ENCODE results near the gene MRPS2. TPM values are rescaled to one million over a fixed set of nuclear protein-coding genes. Genes with fewer than 3 reads are reported as not detected.

Gene MRPS2
- total RNA-seq, 1 donor from 2014 or later: 23.4 TPM

DNA sequence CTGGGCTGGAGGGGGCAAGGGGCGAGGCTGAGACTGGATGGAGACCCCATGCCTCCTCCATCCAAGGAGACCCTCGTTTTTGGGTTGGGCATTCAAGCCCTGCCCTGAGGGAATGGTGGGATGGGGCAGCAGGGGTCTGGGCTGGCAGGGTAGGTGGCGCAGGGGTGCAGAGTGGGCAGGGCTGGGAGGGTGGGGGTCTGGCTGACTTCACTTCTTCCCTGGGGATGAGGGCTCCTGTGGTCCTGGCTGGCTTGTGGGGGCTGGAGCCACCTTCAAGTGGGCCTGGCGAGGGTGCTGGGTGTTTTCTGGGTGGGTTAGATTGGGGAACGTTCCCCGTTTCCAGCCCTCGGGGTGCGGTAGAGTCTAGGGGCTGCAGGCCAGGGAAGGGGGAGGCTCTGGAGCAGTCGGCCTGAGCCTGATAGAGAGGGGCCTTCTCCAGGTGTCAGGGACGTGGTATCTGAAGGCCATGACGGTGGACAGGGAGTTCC lies 21.2 kb downstream of the MRPS2 start:
- H3K4me1 Mint-ChIP-seq: peaks cover 3% of the 10 kb centered on the region
- Histone ChIP-seq H3K27me3 (no peaks in the 10 kb centered on the region), H3K9ac (no peak overlapping the region), H4K20me1 (ENCODE audit: low read depth) (no peaks in the 10 kb centered on the region), H3K9me3 (ENCODE audit: low read depth) (no peaks in the 10 kb centered on the region), H3K27ac (no peak overlapping the region), H3F3A (ENCODE audit: low read depth) (no peaks in the 10 kb centered on the region), H3K4me2 (no peak overlapping the region), H2AFZ (replicated peaks) (no peak overlapping the region), H3K4me1 (no peaks in the 10 kb centered on the region), H3K4me3 (no peak overlapping the region), H3K79me2 (ENCODE audit: low read depth) (no peaks in the 10 kb centered on the region), H3K36me3 (no peaks in the 10 kb centered on the region)
- TF ChIP-seq CTCF (IDR thresholded peaks at IDR 0.05) (no peak), EZH2 (IDR thresholded peaks at IDR 0.05) (no peak), EZH2phosphoT487 (IDR thresholded peaks at IDR 0.05) (no peak)
- H3K4me3 Mint-ChIP-seq: no peak overlapping the region
- H3K27ac Mint-ChIP-seq: no peak overlapping the region
- no peak for DNase-seq (ENCODE audit: low spot score)
- H3K27me3 Mint-ChIP-seq (ENCODE audit: insufficient read depth, low read depth): peaks cover 3% of the 10 kb centered on the region
- H3K36me3 Mint-ChIP-seq: no peaks in the 10 kb centered on the region
- no peaks in the 10 kb centered on the region for H3K9me3 Mint-ChIP-seq

DNA sequence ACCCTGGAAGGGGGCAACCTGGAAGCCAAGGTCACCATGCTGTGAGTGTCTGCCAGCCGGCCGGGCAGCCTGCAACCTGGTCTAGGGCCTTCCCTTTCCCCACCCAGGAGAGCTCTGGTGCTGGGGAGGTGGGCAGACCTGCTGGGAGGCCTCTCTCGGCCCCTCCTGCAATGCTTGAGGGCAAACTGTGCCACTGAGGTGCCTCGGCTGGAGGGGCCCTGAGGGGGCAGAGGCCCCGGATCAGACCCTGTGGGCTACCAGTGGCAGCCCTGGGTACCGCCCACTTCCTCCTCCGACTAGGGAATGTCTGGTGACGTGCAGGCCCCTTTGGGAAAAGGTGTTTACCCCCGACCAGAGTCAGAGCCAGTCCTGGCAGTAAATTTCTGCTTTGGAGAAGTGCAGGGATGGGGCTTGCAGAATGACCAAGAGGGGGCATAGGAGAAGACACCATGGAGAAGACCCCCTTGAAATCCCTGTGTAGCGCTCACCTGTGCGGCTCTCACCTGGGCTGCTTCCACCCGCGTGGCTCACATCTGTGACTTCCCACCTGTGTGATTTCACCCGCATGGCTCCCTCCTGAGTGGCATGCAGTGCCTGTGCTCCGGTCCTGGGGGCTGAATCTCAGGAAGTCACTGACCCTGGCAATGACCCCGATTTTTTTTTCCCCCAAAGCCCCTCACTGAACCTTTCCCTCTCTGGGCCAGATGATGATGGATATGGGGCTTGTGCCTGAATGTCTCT lies 21.8 kb downstream of the MRPS2 start:
- H3K36me3 ChIP-seq: no peaks in the 10 kb centered on the region
- H2AFZ ChIP-seq (replicated peaks): no peak overlapping the region
- no peak overlapping the region for H3K4me2 ChIP-seq
- Mint-ChIP-seq H3K9me3 (no peaks in the 10 kb centered on the region), H3K4me1 (peaks cover 3% of the 10 kb centered on the region), H3K4me3 (no peak overlapping the region), H3K27ac (no peak overlapping the region), H3K27me3 (ENCODE audit: insufficient read depth, low read depth) (peaks cover 5% of the 10 kb centered on the region), H3K36me3 (no peaks in the 10 kb centered on the region)
- no peaks in the 10 kb centered on the region for H3K27me3 ChIP-seq
- no peak overlapping the region for H3K27ac ChIP-seq
- H4K20me1 ChIP-seq (ENCODE audit: low read depth): no peaks in the 10 kb centered on the region
- H3K9ac ChIP-seq: no peak overlapping the region
- no peak overlapping the region for H3K4me3 ChIP-seq
- H3K9me3 ChIP-seq (ENCODE audit: low read depth): no peaks in the 10 kb centered on the region
- no peak for DNase-seq (ENCODE audit: low spot score)
- H3K4me1 ChIP-seq: no peaks in the 10 kb centered on the region
- TF ChIP-seq EZH2phosphoT487 (IDR thresholded peaks at IDR 0.05) (no peak), CTCF (IDR thresholded peaks at IDR 0.05) (no peak), EZH2 (IDR thresholded peaks at IDR 0.05) (no peak)
- H3K79me2 ChIP-seq (ENCODE audit: low read depth): no peaks in the 10 kb centered on the region
- no peaks in the 10 kb centered on the region for H3F3A ChIP-seq (ENCODE audit: low read depth)

GRCh38 chr9:135522931-135523330 lies 22.4 kb downstream of the MRPS2 start:
- H3K36me3 Mint-ChIP-seq: no peaks in the 10 kb centered on the region
- no peak overlapping the region for H3K4me2 ChIP-seq
- H4K20me1 ChIP-seq (ENCODE audit: low read depth): no peaks in the 10 kb centered on the region
- no peaks in the 10 kb centered on the region for H3K79me2 ChIP-seq (ENCODE audit: low read depth)
- no peak for DNase-seq (ENCODE audit: low spot score)
- no peaks in the 10 kb centered on the region for H3K36me3 ChIP-seq
- no peak for TF ChIP-seq CTCF (IDR thresholded peaks at IDR 0.05)
- TF ChIP-seq EZH2phosphoT487 (IDR thresholded peaks at IDR 0.05): no peak
- TF ChIP-seq EZH2 (IDR thresholded peaks at IDR 0.05): no peak
- no peak overlapping the region for H3K4me3 ChIP-seq
- no peaks in the 10 kb centered on the region for H3K9me3 ChIP-seq (ENCODE audit: low read depth)
- H3F3A ChIP-seq (ENCODE audit: low read depth): no peaks in the 10 kb centered on the region
- H3K27me3 Mint-ChIP-seq (ENCODE audit: insufficient read depth, low read depth): peaks cover 5% of the 10 kb centered on the region
- peaks cover 3% of the 10 kb centered on the region for H3K4me1 Mint-ChIP-seq
- no peak overlapping the region for H3K9ac ChIP-seq
- H3K27ac Mint-ChIP-seq: no peak overlapping the region
- H3K9me3 Mint-ChIP-seq: no peaks in the 10 kb centered on the region
- no peak overlapping the region for H2AFZ ChIP-seq (replicated peaks)
- no peak overlapping the region for H3K4me3 Mint-ChIP-seq
- no peak overlapping the region for H3K27ac ChIP-seq
- H3K4me1 ChIP-seq: no peaks in the 10 kb centered on the region
- no peaks in the 10 kb centered on the region for H3K27me3 ChIP-seq

All from neural progenitor cell (in vitro differentiated cells).